Muscle layer of duodenum (tissue), 2 donors: ENCODE data around the gene UMAD1.
A peak's percentile ranks its signal among the peaks of the same experiment; 100 is the strongest.
"Not testable (repeated sequence)": the region's sequence is repeated elsewhere in the genome, so short reads cannot be mapped to it uniquely, and the experiment has no call there.

ENCODE experiments used
- H3K27ac ChIP-seq: one replicate; pipeline ENCODE4 v1.7.0; 2013; ENCODE audit warnings: mild to moderate bottlenecking, low read length
- H3K27me3 ChIP-seq: one replicate; pipeline ENCODE4 v1.7.0; 2013; ENCODE audit warnings: low read depth, mild to moderate bottlenecking, control low read depth, low read length
- H3K36me3 ChIP-seq, 2 donors: one replicate each; pipeline ENCODE4 v1.7.0; 2013; ENCODE audit warnings: low read length in 2 of 2, control low read depth in 1 of 2, mild to moderate bottlenecking in 1 of 2; ENCODE audit not compliant: insufficient read depth in 2 of 2, control insufficient read depth in 1 of 2
- H3K4me1 ChIP-seq, 2 donors: one replicate each; pipeline ENCODE4 v1.7.0; 2013; ENCODE audit warnings: low read length in 2 of 2, mild to moderate bottlenecking in 2 of 2, control low read depth in 1 of 2, moderate library complexity in 1 of 2; ENCODE audit not compliant: insufficient read depth in 2 of 2, control insufficient read depth in 1 of 2
- H3K4me3 ChIP-seq, 2 donors: one replicate each; pipeline ENCODE4 v1.7.0; 2013; ENCODE audit warnings: low read length in 2 of 2, low read depth in 1 of 2, mild to moderate bottlenecking in 1 of 2
- H3K9me3 ChIP-seq, 2 donors: one replicate each; pipeline ENCODE4 v1.7.0; 2013; ENCODE audit warnings: low read length in 2 of 2, control low read depth in 1 of 2, mild to moderate bottlenecking in 1 of 2; ENCODE audit not compliant: control insufficient read depth in 1 of 2
- donor health status: healthy.

Gene UMAD1

DNA sequence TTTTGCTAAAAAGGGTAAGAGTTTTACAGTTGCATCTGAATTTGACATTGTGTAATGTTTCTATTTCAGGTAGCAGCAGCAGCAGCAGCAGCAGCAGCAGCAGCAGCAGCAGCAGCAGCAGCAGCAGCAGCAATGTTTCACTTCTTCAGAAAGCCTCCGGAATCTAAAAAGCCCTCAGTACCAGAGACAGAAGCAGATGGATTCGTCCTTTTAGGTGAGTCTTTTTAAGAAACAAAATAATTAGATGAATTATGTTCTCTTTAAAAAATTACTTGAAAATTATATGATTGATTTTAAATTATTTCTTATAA, 32.6 kb downstream of the UMAD1 start:
- Histone ChIP-seq H3K4me1 (peaks cover 0 to 4% of the 10 kb centered on the region in 2 donors), H3K27me3 (no peaks in the 10 kb centered on the region), H3K27ac (no peak overlapping the region), H3K36me3 (peaks cover 4 to 5% of the 10 kb centered on the region in 2 donors), H3K9me3 (no peaks in the 10 kb centered on the region), H3K4me3 (no peak overlapping the region)

DNA sequence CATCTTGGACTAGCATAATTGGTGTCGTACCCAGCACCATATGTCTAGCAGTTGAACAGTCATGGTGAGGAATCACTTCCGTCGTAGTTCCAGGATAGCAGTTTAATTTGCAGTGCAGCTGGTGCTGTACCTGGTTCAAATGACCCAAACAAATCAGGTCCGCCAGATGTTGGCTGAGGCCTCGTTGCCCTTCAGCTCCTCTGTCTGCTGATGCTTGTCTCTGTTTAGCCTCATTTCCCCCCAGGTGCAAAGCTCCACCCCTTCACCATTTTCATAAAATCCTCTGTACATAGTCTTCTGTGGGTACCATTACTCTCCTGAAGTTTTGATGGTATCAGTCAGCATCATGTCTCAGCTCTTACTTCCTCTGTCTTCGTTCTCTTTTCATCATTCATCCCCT, 35.1 kb downstream of the UMAD1 start:
- Histone ChIP-seq H3K4me3 (no peak overlapping the region), H3K36me3 (peaks cover 4 to 5% of the 10 kb centered on the region in 2 donors), H3K9me3 (no peaks in the 10 kb centered on the region), H3K4me1 (peaks cover 0 to 4% of the 10 kb centered on the region in 2 donors), H3K27ac (no peak overlapping the region), H3K27me3 (no peaks in the 10 kb centered on the region)

DNA sequence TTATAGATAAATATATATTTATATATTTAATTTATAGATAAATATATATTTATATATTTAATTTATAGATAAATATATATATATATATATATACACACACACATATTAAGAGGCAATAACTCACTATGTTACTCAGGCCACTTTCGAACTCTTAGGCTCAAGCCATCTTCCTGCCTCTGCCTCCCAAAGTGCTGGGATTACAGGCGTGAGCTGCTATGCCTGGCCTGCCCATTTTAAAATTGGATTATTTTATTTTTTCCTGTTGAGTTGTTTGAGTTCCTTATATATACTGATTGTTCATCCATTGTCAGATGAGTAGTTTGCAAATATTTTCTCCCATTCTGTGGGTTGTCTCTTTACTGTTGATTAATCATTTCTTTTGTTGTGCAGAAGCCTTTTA, 39.1 kb downstream of the UMAD1 start:
- not testable (repeated sequence) for H3K4me3 ChIP-seq, H3K27me3 ChIP-seq, H3K9me3 ChIP-seq, H3K27ac ChIP-seq, H3K36me3 ChIP-seq
- H3K4me1 ChIP-seq: peaks cover 6 to 16% of the 10 kb centered on the region in 2 donors

DNA sequence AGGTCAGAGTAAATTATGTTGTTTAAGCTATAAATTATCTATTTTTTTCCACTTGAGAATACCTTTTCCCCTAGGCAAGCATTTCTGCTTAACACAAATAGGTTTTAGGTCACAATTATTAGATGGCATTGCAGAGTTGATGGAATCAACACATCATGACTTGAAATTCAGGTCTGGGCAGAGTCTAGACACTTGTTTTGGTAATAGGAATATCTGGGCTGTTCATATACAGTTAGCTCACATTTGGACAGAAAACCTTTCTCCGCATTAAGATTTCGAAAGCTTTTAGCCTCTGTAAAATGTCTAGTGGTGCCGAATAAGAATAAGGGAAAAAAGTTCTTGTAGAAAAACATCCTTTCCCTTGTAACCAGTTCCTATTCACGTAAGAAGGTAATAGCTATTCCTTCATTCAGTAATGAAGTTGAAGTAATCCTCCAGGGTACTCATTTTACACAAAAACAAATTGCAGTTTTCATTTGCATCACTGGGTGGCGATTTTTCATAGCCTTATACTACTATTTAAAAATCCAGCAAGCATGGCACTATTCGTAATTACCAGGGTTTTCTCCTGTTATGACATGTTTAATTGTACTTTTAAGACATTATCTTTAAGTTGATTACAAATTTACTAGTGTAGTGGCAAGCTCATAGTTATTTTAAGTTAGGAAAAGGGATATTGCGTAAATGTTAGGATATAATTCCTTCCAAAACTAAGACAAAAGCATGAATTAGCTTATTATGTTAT, 40.8 kb downstream of the UMAD1 start:
- Histone ChIP-seq H3K9me3 (no peaks in the 10 kb centered on the region), H3K27ac (no peak overlapping the region), H3K4me3 (peak overlapping the region in 1 of 2 donors; percentile 42), H3K36me3 (peaks cover 0 to 4% of the 10 kb centered on the region in 2 donors), H3K4me1 (peaks cover 6 to 16% of the 10 kb centered on the region in 2 donors), H3K27me3 (no peaks in the 10 kb centered on the region)

DNA sequence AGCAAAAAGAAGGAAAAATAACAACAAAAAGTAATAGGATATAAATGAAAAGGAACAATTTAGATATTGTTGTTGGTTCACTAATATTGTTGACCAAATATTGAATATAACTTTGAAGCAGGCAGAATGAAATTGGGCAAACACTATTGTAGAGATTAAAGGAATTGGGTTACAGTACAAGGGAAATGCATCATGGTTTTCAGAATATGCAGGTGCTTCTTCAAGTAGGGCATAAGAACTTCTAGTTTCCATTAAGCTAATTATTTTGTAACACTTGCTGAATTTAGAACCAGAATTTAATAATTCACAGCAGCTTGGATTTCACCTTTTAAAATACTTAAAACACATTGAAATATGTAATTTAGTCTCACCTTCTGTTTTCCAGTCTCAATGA, 41.4 kb downstream of the UMAD1 start:
- peak overlapping the region in 1 of 2 donors; percentile 7 for H3K4me3 ChIP-seq
- no peaks in the 10 kb centered on the region for H3K9me3 ChIP-seq
- H3K4me1 ChIP-seq: peaks cover 6 to 16% of the 10 kb centered on the region in 2 donors
- H3K27me3 ChIP-seq: no peaks in the 10 kb centered on the region
- no peak overlapping the region for H3K27ac ChIP-seq
- peaks cover 0 to 4% of the 10 kb centered on the region in 2 donors for H3K36me3 ChIP-seq

DNA sequence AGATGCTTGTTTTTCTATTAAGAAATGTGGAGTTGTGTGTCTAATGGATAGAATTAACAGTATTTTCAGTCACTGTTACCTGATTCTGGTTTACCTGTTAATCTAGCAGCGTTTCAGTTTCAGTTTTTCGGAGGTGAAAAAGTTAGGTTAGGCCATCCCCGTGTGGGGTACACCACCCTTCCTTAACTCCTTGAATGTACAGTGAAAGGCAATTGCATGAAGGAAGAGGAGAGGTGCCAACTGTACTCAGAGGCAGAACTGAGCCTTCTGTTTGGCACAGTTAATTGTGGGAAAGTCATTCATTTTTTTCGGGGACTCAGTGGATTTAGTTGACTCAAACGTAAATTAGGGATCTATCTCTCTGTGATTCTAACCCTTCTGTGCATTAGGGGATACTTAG, 42.3 kb downstream of the UMAD1 start:
- Histone ChIP-seq H3K4me3 (no peak overlapping the region), H3K4me1 (peaks cover 6 to 25% of the 10 kb centered on the region in 2 donors), H3K36me3 (peaks cover 0 to 2% of the 10 kb centered on the region in 2 donors), H3K27me3 (no peaks in the 10 kb centered on the region), H3K9me3 (no peaks in the 10 kb centered on the region), H3K27ac (peak overlapping the region; percentile 42)

DNA sequence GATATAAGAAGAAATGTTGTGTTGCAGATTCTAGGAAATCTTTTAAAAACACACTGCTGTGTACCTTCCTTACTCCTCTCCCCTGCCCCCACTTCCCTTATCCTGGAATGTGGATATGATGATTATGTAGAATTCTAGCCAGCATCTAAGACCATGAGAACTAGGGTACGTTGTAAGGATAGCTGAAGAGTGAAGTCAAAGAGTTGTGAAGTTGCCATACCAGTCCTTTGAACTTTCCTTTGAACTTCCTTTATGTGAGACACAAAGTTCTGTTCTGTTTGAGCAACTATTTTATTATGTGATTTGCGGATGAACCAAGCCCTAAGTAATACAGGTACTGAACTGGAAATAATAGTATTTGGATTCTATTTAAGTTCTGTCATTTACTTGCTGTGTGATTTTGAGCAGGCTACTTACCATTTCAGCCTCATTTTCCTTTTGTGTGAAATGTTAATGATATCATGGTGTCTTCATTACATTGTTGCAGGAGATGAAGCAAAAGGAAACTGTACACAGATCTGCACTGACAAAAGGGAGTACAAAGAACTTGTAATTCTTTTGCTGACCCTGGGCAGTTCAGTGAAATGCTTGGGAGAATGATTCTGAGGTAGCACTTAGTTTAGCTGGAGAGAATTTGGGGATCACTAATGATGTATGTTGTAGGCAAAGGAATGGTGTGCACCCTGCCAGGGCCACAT, 46.4 kb downstream of the UMAD1 start:
- no peaks in the 10 kb centered on the region for H3K27me3 ChIP-seq
- H3K4me3 ChIP-seq: no peak overlapping the region
- no peak overlapping the region for H3K27ac ChIP-seq
- H3K4me1 ChIP-seq: peaks cover 2 to 27% of the 10 kb centered on the region in 2 donors
- H3K36me3 ChIP-seq: no peaks in the 10 kb centered on the region
- H3K9me3 ChIP-seq: no peaks in the 10 kb centered on the region

DNA sequence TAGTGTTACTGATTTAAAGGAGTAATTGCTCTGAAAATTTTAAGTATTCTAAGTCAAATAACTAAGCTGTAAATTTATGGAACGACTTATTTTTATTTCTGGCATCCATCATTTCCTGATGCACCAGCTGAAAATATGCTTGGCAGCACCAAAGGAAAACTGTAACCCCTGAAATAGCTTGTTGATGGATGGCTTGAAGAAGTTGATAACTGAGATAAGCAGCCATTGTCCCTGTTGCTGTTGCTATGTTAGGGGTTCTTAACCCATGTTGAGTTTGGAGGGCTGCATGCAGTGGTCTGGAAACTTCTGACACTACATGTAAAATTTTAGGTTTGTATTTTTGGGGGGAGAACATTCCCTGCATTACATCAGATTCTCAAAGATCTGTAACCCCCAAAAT, 47.2 kb downstream of the UMAD1 start:
- H3K4me3 ChIP-seq: no peak overlapping the region
- peaks cover 0 to 21% of the 10 kb centered on the region in 2 donors for H3K4me1 ChIP-seq
- H3K36me3 ChIP-seq: no peaks in the 10 kb centered on the region
- no peaks in the 10 kb centered on the region for H3K27me3 ChIP-seq
- H3K27ac ChIP-seq: no peak overlapping the region
- no peaks in the 10 kb centered on the region for H3K9me3 ChIP-seq

DNA sequence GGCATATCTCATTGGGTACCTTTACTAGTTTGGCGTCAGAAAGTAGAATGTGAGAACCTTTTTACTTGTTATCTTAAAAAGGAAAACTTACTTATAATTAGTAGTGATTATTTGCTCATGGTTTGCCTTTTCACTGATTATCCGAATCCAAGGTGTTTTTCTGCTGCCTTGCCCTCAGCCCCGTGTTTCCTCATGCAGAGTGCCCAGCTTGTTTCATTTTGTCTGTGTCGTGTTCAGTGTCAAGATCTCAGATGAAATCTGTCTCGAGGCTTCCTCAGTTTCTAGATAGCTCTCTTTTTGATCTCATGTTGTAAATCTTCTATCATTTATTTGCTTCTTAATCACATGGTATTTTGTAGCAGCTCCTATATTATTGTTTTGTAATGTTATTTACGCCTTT, 47.8 kb downstream of the UMAD1 start:
- H3K9me3 ChIP-seq: no peaks in the 10 kb centered on the region
- H3K27me3 ChIP-seq: no peaks in the 10 kb centered on the region
- H3K36me3 ChIP-seq: no peaks in the 10 kb centered on the region
- H3K27ac ChIP-seq: no peak overlapping the region
- H3K4me1 ChIP-seq: peaks cover 0 to 16% of the 10 kb centered on the region in 2 donors
- H3K4me3 ChIP-seq: no peak overlapping the region

DNA sequence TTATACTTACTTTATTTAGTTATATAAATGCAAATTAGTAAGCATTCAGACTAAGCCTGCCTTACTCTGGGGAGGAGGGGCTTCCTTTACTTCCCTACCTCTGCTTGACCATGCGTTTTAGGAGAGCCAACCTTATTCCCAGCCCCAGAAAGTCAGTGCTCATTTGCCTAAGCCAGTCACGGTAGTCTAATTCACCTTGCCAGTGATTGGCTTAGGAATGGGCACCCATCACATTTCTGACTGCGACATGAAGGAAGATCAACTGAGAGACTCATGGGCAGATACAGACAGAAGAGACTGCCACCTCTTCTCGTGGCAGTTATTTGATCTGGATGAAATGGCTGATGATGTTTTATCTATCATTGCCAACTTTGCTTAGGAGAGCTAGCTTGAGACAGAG, 48.4 kb downstream of the UMAD1 start:
- H3K27me3 ChIP-seq: no peaks in the 10 kb centered on the region
- no peaks in the 10 kb centered on the region for H3K9me3 ChIP-seq
- no peaks in the 10 kb centered on the region for H3K36me3 ChIP-seq
- H3K27ac ChIP-seq: no peak overlapping the region
- H3K4me1 ChIP-seq: peaks cover 0 to 16% of the 10 kb centered on the region in 2 donors
- no peak overlapping the region for H3K4me3 ChIP-seq

DNA sequence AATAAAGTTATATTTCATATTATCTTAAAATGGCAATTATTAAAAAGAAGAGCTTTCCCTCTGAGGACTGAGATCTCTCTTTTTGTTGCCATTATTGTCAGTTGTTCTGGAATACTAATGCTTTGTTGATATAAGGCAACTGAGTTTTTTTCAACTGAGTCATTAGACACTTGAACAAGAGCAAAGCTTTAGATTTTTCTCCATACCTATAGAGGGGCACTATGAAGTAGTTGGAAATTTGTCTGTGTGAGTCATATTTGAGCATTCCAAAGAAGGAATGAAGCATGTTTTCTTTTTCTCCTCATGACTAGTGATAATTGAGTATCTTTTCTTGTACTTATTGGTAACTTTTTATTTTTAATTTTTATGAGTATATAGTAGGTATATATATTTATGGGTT, 53.3 kb downstream of the UMAD1 start:
- Histone ChIP-seq H3K27ac (no peak overlapping the region), H3K4me1 (peaks cover 0 to 21% of the 10 kb centered on the region in 2 donors), H3K27me3 (no peaks in the 10 kb centered on the region), H3K9me3 (no peaks in the 10 kb centered on the region), H3K36me3 (no peaks in the 10 kb centered on the region), H3K4me3 (no peak overlapping the region)
